Measurements from ENCODE around the gene CADPS2.

Gene CADPS2

DNA sequence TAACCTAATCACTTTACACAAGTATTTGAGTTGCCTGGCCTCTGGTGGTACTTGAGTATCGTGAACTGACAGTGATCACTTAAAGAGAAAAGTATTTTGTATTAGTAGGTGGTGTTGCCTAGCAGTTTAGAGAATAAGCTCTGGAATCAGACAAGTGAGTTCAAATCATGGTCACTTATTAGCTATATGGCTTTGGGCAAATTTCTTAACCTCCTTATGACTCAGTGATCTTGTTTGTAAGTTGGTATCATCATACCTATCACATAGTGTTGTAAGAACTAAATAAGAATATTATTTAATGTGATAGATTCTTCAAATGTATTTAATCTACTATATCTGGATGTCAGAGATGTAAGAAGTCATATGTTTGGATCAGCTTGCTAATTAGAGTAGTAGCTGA lies 351.2 kb downstream of the CADPS2 start:
- DNase-seq (ENCODE audit: low read depth in 2 of 2), result no peak

DNA sequence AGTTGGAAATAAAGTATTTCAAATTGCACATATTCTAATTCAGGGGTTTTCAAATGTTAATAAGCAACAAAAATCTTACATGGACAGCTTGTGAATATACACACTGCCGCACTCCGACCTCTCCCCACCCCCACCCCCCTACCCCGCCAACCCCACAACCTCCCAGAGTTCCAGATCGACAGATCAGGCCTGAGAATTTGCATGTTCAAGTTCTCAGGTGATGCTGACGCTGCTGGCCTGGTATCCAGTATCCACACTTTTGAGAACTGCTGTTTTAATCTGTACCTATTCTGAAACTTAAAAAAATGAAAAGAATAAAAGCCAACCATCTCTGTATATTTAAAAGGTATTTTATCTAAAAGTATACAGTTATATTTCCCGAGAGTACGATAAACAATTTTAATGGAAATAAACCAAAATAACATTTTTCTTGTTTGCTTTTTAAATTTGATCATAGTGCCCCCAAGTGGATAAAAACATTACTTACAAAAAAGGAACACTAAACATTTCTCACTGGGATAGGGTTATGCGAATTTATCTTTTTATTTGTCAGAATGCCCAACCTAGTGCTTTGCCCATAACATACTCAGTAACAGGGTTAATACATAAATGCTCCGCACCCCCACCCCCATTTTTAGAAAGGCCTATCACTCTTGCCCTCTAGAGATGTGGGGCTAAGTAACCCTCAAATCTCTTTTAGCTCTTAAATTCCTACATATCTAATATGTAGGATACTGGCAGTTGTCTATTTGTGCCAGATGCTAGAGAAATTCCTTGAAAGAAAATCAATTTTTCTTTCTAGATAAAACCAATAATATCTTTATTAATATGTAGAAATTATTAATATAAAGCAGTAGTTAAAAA lies 353.6 kb downstream of the CADPS2 start:
- no peak for DNase-seq (ENCODE audit: low read depth in 2 of 2)

DNA sequence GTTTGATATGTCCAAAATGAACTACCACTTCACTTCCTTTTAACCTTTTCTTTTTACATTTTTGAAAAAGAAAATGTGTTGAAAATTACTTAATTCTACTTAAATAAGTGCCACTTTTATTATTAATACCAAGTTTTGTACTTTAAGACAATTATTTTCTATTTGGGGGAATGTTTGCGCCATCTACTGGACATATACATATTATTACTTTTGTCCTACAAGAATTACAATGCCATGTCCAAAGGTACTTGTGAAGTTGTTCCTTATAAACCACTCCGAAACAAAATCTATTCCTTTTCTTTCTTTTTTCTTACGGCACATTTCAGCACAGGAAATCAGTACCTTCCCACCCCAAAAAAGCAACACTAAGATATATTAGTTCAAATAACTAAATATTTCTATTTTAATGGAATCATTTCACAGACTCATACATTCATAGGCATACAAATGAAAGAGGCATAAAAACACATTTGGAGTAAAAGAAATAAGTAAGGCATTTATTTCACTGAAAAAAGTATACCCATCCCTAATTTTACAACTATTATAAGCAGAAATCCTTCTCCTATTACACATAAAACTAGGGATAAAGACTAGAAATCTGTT lies 357.3 kb downstream of the CADPS2 start:
- DNase-seq (ENCODE audit: low read depth in 2 of 2), result no peak

DNA sequence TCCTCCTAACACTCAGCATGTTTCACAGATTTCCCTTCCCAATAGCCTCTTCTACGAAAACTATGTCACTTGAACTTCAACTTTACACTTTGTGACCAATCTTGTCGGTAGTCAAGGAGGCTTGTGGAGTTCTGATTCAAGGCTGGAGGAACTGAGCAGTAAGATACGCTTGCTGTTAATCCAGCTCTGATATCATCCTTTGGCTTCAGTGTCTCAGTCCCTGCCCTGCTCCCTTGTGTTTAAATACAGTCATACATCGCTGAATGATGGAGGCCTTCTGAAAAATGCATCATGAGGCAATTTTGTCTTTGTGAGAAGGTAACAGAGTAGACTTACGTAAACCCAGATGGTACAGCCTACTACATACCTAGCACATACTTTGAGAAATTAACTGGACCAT lies 360.9 kb downstream of the CADPS2 start:
- no peak for DNase-seq (ENCODE audit: low read depth in 2 of 2)

DNA sequence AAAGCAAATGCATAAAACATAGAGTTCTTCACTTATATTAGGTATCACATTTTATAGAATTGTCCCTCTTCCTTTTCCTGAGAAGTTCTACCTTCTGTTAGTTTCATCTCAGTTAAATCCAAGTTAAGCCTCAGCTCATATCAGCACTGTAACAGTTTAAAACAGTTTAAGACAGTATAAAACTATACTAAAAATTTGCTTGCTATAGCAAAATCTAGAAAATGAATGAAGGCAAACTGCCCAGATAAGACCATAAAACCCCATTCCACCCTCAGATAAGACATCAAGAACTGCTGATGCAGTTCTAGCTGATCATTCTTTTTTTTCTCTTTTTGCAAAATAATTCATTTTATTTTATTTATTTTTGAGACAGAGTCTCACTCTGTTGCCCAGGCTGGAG lies 364.5 kb downstream of the CADPS2 start:
- DNase-seq (ENCODE audit: low read depth in 2 of 2), result no peak

DNA sequence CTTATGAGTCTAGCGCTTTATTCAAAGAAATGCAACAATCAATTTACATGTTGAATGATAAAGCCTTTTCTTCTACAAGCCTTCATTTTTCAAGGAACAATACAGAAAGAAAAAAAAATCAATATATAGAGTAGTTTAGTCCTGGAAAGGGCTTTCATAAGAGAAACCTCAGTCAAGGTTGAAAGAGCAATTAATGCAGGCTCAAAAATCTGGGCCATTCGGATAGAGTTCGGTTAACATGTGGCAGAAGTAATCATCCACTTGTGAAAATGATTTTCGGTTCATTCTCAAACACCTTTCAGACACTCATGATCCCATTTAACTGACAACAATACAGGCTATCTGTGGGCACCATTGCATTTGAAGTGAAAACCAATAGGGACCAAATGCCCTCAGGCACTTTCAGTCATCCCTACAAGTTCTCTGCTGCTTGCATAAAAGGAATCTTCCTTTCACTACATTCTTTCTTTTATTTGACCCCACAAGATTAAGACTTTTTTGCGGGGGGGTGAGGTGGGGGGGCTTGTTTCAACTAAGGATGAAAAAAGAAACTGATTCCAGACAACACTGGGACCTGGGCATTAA lies 365.2 kb downstream of the CADPS2 start:
- DNase-seq (ENCODE audit: low read depth in 2 of 2), result no peak

DNA sequence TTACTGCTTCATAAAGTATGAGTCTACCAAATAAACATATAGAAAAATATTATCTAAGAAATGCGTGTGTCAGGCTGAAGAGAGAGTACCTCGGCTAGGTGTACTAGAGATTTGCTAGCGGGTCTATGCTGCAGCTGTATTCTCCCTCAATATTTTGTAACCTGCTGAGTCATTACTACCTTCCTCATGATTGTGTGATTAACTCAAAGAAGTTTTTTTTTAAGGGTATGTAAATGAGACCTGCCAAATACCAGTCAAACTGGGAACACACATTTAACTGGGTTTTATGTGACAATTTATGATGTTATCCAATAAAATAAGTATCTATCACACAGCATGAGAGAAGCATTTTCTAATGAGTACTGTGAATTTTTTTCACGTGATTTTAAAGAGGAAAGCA lies 367.8 kb downstream of the CADPS2 start:
- no peak for DNase-seq (ENCODE audit: low read depth in 2 of 2)

DNA sequence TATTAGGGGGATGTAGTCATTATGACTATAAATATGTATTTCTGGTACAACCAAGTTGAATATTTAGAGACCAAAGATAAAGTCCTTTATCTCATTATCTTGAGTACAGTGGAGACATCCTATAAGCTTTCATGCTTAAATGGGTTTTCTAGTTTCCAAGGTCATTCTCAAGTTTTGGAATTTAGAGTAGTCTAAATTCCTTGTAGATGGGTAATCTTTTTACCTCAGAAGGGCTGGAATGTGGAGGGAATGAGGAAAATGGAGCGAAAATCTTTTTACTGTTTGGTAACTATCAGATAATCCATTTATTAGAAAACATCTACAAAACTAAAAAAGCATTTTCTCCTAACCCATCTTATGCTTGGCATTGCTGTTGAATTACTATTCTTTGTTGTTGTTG lies 368.7 kb downstream of the CADPS2 start:
- DNase-seq (ENCODE audit: low read depth in 2 of 2), result no peak

DNA sequence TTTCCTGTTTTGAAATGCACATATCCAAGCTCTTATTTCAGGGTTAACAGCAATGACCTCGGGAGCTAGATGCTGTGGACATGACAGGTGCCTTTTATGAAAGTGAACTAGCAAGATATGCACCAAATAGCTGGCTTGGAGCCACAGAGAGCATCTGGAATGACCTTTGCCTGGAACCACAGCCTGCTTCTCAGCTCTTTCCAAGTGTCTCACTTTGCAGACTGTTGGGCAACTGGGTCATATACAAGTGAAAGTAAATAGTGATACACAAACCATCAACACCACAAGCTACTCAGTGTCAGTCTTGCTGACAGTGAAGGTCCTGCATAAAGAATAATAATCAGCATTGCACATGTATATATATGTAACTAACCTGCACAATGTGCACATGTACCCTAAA lies 370.9 kb downstream of the CADPS2 start:
- no peak for DNase-seq (ENCODE audit: low read depth in 2 of 2)

DNA sequence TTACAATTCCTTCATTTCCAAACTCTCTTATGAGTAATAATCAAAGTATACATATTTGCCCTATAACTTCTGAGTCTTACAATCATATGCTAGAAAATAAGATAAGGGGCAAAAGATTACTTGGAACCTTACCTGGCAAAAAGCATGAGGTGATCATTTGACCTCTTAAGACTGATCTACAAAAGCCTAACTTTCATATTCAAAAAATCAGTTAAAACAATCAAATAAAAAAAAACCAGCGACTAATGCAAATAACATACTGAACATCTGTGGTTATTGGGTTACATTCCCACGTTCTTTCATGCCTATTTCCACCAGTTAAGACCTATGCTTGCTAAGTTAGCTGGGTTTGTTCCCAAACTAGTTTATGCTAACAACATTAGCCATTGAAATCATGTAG lies 375.0 kb downstream of the CADPS2 start:
- no peak for DNase-seq (ENCODE audit: low read depth in 2 of 2)

DNA sequence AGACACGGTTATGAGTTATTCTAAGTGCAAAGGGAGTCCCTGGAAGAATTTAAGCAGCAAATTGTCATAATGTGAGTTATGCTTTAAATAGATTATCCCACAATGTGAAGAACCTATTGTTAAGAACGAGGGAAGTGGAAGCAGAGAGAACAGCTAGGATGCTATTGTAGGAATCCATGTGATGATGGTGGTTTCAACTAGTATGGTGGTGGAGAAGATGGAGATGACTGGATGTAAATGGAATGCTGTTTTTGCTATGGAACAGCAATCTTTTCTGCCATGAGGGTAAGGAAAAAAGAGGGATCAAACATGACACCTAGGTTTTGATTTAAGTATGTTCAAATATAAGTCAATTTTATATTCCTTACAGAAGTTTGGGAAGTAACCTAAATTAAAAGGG lies 378.7 kb downstream of the CADPS2 start:
- DNase-seq (ENCODE audit: low read depth in 2 of 2), result no peak

DNA sequence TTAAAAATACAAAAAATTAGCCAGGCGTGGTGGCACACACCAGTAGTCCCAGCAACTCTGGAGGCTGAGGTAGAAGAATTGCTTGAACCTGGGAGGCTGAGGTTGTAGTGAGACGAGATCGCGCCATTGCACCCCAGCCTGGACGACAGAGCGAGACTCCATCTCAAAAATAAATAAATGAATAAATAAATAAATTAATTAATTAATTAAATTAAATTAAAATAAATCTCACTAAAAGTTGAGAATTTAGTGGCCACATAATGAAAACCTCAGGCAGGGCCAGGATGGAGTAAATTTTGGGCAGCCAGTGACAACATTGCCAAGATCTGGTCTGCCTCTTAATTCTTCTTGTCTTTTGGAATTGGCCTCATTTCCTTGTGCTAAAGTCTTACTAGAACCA lies 394.3 kb downstream of the CADPS2 start:
- no peak for DNase-seq (ENCODE audit: low read depth in 2 of 2)

DNA sequence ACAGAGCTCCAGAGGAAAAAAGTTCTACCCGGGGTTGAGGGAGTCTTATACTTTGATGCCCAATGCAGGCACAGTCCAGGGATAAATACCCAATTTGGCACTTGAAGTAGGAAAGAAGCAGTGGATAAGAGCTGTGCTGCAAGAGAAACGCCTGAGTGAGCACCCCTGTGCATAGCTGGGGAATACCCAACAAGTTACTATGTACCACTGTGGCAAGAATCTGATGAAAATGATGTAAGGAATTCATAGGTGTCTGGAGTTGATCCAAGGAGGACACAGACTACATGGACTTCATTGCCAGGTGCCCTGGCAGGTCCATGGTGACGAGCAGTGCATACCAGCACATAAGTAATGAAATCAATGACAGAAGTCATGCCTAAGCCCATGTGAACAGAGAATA lies 398.0 kb downstream of the CADPS2 start:
- no peak for DNase-seq (ENCODE audit: low read depth in 2 of 2)

DNA sequence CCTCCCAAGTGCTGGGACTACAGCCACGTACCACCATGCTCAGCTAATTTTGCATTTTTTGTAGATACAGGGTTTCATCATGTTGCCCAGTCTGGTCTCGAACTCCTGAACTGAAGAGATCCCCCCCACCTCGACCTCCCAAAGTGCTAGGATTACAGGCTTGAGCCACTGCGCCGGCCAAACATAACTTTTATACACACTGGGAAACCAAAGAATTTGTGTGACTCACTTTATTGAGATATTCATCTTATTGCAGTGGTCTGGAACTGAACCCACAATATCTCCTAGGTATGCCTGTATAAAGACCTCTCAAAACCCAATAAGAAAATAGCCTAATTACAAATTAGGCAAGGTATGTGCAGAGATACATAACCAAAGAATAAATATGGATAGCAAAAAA lies 399.1 kb downstream of the CADPS2 start:
- no peak for DNase-seq (ENCODE audit: low read depth in 2 of 2)

DNA sequence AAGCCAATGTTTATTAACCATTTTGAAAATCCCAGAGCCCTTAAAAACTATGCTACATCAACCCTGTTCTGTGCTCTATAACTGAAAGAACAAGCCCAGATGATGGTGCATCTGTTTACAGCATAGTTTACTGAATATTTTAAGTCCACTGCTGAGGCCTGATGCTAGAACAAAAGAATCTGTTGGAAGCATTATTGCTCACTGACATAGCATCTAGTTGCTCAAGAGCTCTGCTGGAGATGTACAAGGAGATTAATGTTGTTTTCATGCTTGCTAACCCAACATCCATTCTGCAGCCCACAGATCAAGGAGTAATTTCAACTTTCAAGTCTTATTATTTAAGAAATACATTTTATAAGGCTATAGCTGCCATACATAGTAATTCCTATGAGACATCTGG lies 400.4 kb downstream of the CADPS2 start:
- DNase-seq (ENCODE audit: low read depth in 2 of 2), result no peak

DNA sequence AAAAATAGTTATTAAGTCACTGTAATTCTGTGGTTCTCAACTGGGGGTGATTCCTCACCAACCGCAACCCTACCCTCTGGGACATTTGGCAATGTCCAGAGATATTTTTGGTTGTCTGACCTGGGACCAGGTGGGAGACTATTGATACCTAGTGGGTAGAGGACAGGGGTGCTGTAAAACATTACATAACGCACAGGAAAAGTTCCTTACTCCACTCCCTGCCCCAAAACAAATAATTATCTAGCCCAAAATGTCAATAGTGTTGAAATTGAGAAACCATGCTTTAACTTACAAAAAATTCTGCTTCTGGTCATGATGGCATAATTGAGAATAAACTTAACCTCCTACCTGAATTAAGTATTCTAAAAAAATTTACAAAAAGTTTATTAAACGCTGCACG lies 404.0 kb downstream of the CADPS2 start:
- DNase-seq (ENCODE audit: low read depth in 2 of 2), result no peak

DNA sequence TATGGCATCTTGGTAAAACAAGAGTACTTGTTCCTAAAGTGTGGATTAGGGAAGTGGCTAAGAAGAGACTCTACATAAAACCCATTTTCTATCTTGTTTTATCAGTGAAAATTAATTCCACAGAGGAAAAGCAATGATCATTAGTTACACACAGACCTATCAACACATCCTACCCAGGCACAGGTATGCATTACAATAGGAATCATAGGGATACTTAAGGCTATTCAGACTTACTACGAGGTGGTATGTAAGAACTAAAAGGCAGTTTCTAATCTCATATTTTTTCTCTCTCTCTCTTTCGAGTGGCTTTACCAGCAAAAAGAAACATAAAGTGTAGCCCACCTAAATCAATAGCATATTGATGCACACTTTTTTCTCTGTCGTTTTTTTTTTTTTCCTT lies 415.4 kb downstream of the CADPS2 start:
- DNase-seq (ENCODE audit: low read depth in 2 of 2), result no peak

DNA sequence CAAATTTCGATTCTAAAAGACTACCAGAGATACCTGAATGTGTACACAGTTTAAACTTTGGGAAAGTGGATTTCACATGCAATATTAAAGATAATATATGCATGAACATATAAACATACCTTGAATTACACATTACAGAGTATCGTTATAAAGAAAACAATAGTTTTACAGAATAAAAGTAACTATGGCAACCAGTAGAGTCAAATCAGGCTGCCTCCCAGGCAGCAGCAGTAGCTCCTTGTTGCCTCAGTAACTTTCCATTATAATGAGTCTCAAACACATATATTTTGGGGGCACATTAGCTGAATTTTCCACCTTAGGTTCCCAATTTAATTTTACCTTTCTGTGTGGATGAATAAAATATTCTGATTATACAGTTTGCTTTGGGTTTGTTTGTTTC lies 417.3 kb downstream of the CADPS2 start:
- DNase-seq (ENCODE audit: low read depth in 2 of 2), result no peak

DNA sequence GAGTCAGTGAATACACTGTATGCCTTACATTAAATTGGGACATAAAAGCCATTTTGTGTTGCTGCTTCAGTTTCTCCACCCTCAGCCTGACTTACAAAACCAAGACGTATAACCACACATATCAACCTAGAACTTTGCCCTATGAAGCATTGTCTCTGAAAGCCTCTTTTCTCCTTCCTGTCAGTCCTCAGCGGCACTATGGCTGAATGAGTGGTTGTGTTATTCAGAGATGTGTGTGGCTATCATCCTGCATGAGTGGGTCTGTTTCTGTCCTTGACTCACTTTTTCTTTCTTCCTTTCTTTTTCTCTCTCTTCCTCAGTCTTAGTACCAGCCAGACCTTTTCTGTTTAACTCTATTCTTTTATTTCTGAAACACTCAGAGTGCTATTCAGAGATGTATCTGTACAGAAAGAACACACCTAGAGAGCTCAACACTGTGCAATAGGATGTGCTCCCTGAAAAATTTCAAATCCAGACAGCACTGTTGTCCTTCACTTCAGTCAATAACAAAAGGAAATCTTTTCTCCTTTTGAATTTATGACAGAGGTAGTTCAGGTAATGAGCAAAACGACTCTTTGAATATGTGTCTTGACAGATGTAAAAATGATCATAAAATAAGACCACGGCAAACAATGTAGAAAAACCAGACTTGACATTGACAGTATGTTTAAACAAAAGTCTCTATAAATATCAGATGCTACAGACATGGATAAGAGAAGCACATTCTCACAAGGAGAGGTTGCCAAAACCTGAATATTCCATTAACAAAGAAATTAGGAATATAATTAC lies 418.4 kb downstream of the CADPS2 start:
- no peak for DNase-seq (ENCODE audit: low read depth in 2 of 2)

DNA sequence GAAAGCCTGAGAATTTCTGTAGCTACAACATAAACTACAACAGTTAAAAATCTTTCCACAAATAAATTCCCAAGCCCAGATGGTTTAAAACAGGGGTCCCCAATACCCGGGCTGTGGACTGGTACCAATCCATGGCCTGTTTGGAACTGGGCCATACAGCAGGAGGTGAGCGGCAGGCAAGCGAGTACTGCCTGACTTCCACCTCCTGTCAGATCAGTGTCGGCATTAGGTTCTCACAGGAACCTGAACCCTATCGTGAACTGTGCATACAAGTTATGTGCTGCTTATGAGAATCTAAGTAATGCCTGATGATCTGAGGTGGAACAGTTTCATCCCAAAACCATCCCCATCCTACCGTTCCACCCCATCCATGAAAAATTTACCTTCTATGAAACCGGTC lies 421.0 kb downstream of the CADPS2 start:
- no peak for DNase-seq (ENCODE audit: low read depth in 2 of 2)

DNA sequence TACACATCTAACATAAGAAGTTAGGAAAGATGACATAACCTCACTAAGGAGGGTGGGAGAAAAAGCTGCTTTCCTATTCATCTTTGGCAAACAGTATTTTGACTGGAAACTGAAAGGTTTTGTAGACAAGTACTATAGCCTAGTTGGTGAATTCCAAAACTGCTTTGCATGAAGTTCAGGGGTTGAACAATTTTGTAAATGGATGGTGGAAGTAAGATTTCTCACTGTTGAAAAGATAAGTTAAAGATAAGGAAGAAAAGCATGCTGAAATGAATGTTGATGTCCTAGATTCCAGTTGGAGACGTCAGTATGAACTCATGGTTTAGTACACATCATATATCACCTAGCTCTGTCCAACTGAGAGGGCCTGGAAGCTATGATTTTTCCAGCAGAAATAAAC lies 422.6 kb downstream of the CADPS2 start:
- no peak for DNase-seq (ENCODE audit: low read depth in 2 of 2)

DNA sequence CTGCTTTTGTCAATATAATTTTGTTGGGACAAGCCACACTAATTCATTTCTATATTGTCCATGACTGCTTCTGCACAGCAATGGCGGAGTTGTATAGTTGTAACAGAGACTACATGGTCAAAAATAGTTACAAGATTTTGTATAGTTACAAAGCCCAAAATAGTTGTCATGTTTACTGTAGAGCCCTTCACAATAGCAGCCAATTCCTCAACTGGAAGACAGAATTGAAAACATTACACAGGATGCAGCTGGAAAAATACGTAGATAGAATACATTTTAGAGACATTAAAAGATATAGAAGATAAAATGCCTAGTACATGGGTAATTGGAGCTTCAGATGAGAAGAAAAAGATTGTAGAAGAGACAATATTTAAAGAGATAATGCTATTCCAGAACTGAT lies 425.3 kb downstream of the CADPS2 start:
- no peak for DNase-seq (ENCODE audit: low read depth in 2 of 2)

DNA sequence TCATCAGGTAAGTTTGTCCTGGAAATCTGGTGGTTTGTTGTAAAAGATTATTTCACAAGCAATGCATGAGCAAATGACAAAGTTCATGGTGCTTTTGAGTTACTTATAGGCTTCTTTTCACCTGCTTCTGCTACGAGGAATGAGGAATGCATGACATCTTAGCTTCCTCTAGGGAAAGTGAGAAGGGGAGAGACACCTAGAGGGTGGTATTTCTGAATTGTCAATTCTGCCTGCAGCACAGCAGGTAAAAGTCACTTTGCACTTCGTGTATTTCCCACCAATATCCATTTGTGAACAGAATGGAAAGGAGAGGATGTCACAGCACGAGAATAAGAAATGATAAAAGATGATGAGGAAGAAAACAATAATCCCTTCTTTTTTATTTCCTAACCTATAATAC lies 428.3 kb downstream of the CADPS2 start:
- DNase-seq (ENCODE audit: low read depth in 2 of 2), result no peak

Measured in stimulated activated CD4-positive, alpha-beta T cell treated with anti-CD3 and anti-CD28 coated beads, Interleukin-15, amount 100 ng/mL, for 48 hours (primary cell).